IMR-90 (cell line): Measurements from ENCODE around the gene VAV1. TPM values are rescaled to one million over a fixed set of nuclear protein-coding genes. Genes with fewer than 3 reads are reported as not detected.

Experiments
- ATAC-seq: fragments of 200-7000 bp; cut with Tn5 transposase; 2 replicates; pipeline ENCODE4 v1.9.1; 2020; ENCODE audit warnings: low read depth, mild to moderate bottlenecking, moderate library complexity
- BruUV-seq: library from RNA; stranded (reverse); fragments of 400-500 nt; replicated peaks from 2 replicates; lab custom pipeline; 2021; lab: Mats Ljungman, UMichigan
- CTCF ChIA-PET: fragments of 300-600 bp; formaldehyde crosslinking; extraction: SDS; loops from one replicate; lab custom pipeline; 2021; ENCODE audit warnings: antibody characterized with exemption; lab: Yijun Ruan, JAX
- POLR2A ChIA-PET: fragments of 300-600 bp; sonication (Branson Sonifier 250); formaldehyde crosslinking; loops from one replicate; lab custom pipeline; 2022; ENCODE audit warnings: antibody characterized with exemption; ENCODE audit not compliant: unreplicated experiment; lab: Charles Lee
- DNase-seq: peaks from one replicate; pipeline ENCODE4 v3.0.0; 2013
- H2AFZ ChIP-seq: replicated peaks from 2 replicates; pipeline ENCODE3; 2013; ENCODE audit warnings: low read length, mild to moderate bottlenecking; ENCODE audit not compliant: poor library complexity
- H2AK5ac ChIP-seq: 2 replicates; pipeline ENCODE4 v1.6.1; 2013; ENCODE audit warnings: low read depth, low read length, inconsistent platforms
- H2AK9ac ChIP-seq: replicated peaks from 2 replicates; pipeline ENCODE3; 2013; ENCODE audit warnings: mild to moderate bottlenecking, low read depth, low read length, moderate library complexity; ENCODE audit not compliant: poor library complexity
- H2BK120ac ChIP-seq: 2 replicates; pipeline ENCODE4 v1.6.1; 2013; ENCODE audit warnings: low read depth, low read length, inconsistent platforms
- H2BK15ac ChIP-seq: 3 replicates; pipeline ENCODE4 v1.6.1; 2013; ENCODE audit warnings: low read depth, low read length, inconsistent platforms
- H2BK20ac ChIP-seq: 2 replicates; pipeline ENCODE4 v1.6.1; 2013; ENCODE audit warnings: low read depth, mild to moderate bottlenecking, inconsistent platforms, low read length, moderate library complexity
- H2BK5ac ChIP-seq: 2 replicates; pipeline ENCODE4 v1.6.1; 2013; ENCODE audit warnings: mild to moderate bottlenecking, low read depth, low read length, inconsistent platforms; ENCODE audit not compliant: poor library complexity, severe bottlenecking
- H3K14ac ChIP-seq: replicated peaks from 2 replicates; pipeline ENCODE4 v1.6.1; 2013; ENCODE audit warnings: low read depth, low read length, inconsistent platforms
- H3K18ac ChIP-seq: 2 replicates; pipeline ENCODE4 v1.6.1; 2013; ENCODE audit warnings: low read depth, low read length, control low read depth
- H3K23ac ChIP-seq: 2 replicates; pipeline ENCODE4 v1.6.1; 2013; ENCODE audit warnings: low read depth, low read length, inconsistent platforms
- H3K27ac ChIP-seq: 2 replicates; pipeline ENCODE4 v1.5.1; 2013; ENCODE audit warnings: mild to moderate bottlenecking, control low read depth, low read length; ENCODE audit not compliant: insufficient read depth
- H3K27me3 ChIP-seq: 2 replicates; pipeline ENCODE4 v1.6.1; 2013; ENCODE audit warnings: low read length; ENCODE audit not compliant: control insufficient read depth, insufficient read depth
- H3K36me3 ChIP-seq: 2 replicates; pipeline ENCODE4 v1.6.1; 2013; ENCODE audit warnings: low read length, mixed read lengths; ENCODE audit not compliant: control insufficient read depth, insufficient read depth
- H3K4ac ChIP-seq: 2 replicates; pipeline ENCODE4 v1.6.1; 2013; ENCODE audit warnings: low read depth, low read length, inconsistent platforms
- H3K4me1 ChIP-seq: 2 replicates; pipeline ENCODE4 v1.6.1; 2013; ENCODE audit warnings: low read length, mixed read lengths; ENCODE audit not compliant: control insufficient read depth, insufficient read depth
- H3K4me2 ChIP-seq: 2 replicates; pipeline ENCODE4 v1.6.1; 2013; ENCODE audit warnings: low read depth, mild to moderate bottlenecking, control low read depth, low read length, moderate library complexity
- H3K4me3 ChIP-seq: 2 replicates; pipeline ENCODE4 v1.5.1; 2013; ENCODE audit warnings: low read depth, mild to moderate bottlenecking, control low read depth, low read length, moderate library complexity; ENCODE audit not compliant: insufficient read depth
- H3K56ac ChIP-seq: 2 replicates; pipeline ENCODE4 v1.6.1; 2013; ENCODE audit warnings: low read length, inconsistent platforms; ENCODE audit not compliant: insufficient read depth; ENCODE audit errors: extremely low read depth
- H3K79me1 ChIP-seq, 2 experiments: 2 replicates each; pipeline ENCODE4 v1.6.1; 2013; ENCODE audit warnings: low read length in 2 of 2, inconsistent platforms in 1 of 2, low read depth in 1 of 2
- H3K9ac ChIP-seq: 2 replicates; pipeline ENCODE4 v1.6.1; 2013; ENCODE audit warnings: low read depth, low read length, control low read depth
- H3K9me1 ChIP-seq: 2 replicates; pipeline ENCODE4 v1.6.1; 2013; ENCODE audit warnings: low read length, inconsistent platforms; ENCODE audit not compliant: insufficient read depth
- H3K9me3 ChIP-seq: 2 replicates; pipeline ENCODE4 v1.6.1; 2013; ENCODE audit warnings: low read length; ENCODE audit not compliant: control insufficient read depth, insufficient read depth
- H4K20me1 ChIP-seq: 2 replicates; pipeline ENCODE4 v1.6.1; 2013; ENCODE audit warnings: low read length, inconsistent platforms; ENCODE audit not compliant: insufficient read depth
- H4K5ac ChIP-seq: 2 replicates; pipeline ENCODE4 v1.6.1; 2013; ENCODE audit warnings: mild to moderate bottlenecking, low read depth, low read length, control low read depth
- H4K8ac ChIP-seq, 2 experiments: 2 replicates each; pipeline ENCODE4 v1.6.1; 2013; ENCODE audit warnings: low read depth in 2 of 2, low read length in 2 of 2, control low read depth in 1 of 2, inconsistent platforms in 1 of 2
- H4K91ac ChIP-seq: 2 replicates; pipeline ENCODE4 v1.6.1; 2013; ENCODE audit warnings: low read depth, low read length, inconsistent platforms; ENCODE audit not compliant: insufficient read depth
- BHLHE40 ChIP-seq: fragments of 150-350 bp; IDR thresholded peaks from 2 replicates; pipeline ENCODE4 v1.6.1; 2016; ENCODE audit warnings: mild to moderate bottlenecking, low read depth, low read length
- CHD1 ChIP-seq: IDR thresholded peaks from 2 replicates; pipeline ENCODE4 v1.6.1; 2012; ENCODE audit warnings: low read depth, low read length, improper control_type of control experiment
- FOS ChIP-seq: fragments of 150-350 bp; IDR thresholded peaks from 2 replicates; pipeline ENCODE4 v1.6.1; 2016; ENCODE audit warnings: low read depth, low read length
- MAFK ChIP-seq: IDR thresholded peaks from 2 replicates; pipeline ENCODE4 v1.6.1; 2012; ENCODE audit warnings: low read depth, low read length, improper control_type of control experiment
- MAZ ChIP-seq: IDR thresholded peaks from 2 replicates; pipeline ENCODE4 v1.6.1; 2012; ENCODE audit warnings: low read depth, mild to moderate bottlenecking, low read length, improper control_type of control experiment, moderate library complexity, borderline replicate concordance
- MXI1 ChIP-seq: IDR thresholded peaks from 2 replicates; pipeline ENCODE4 v1.6.1; 2012; ENCODE audit warnings: low read depth, mild to moderate bottlenecking, low read length, moderate library complexity, borderline replicate concordance
- NFE2L2 ChIP-seq: fragments of 150-350 bp; IDR thresholded peaks from 2 replicates; pipeline ENCODE4 v1.6.1; 2016; ENCODE audit warnings: low read depth, mild to moderate bottlenecking, low read length
- POLR2A ChIP-seq: IDR thresholded peaks from 2 replicates; pipeline ENCODE4 v1.6.1; 2012; ENCODE audit warnings: mild to moderate bottlenecking, low read depth, low read length
- RAD21 ChIP-seq: IDR thresholded peaks from 2 replicates; pipeline ENCODE4 v1.6.1; 2012; ENCODE audit warnings: low read length, improper control_type of control experiment
- RCOR1 ChIP-seq: IDR thresholded peaks from 2 replicates; pipeline ENCODE4 v1.6.1; 2012; ENCODE audit warnings: mild to moderate bottlenecking, low read length, improper control_type of control experiment; ENCODE audit not compliant: insufficient replicate concordance
- RFX5 ChIP-seq: IDR thresholded peaks from 2 replicates; pipeline ENCODE4 v1.8.0; 2012; ENCODE audit warnings: low read depth, mild to moderate bottlenecking, low read length, moderate library complexity
- SMC3 ChIP-seq: fragments of 150-350 bp; IDR thresholded peaks from 2 replicates; pipeline ENCODE4 v1.6.1; 2016; ENCODE audit warnings: low read depth, mild to moderate bottlenecking, antibody characterized with exemption, low read length, moderate library complexity
- WGBS, 2 experiments: methylation state at CpG; one replicate each; pipeline versions ENCODE4 v1.1.5 to v1.1.7; 2013; ENCODE audit warnings: missing lambda C conversion rate in 2 of 2; ENCODE audit not compliant: insufficient read length in 1 of 2; ENCODE audit errors: extremely low coverage in 2 of 2; 5-methylcytosine and 5-hydroxymethylcytosine counted together
- dilution Hi-C: fragments of 300-500 bp; cut with HindIII; formaldehyde crosslinking; loops from one replicate; pipeline ENCODE4 v1.14.3; 2018; ENCODE audit warnings: low sequenced_read_pairs; ENCODE audit not compliant: unreplicated experiment
- in situ Hi-C: fragments of 300-500 bp; cut with MboI; formaldehyde crosslinking; loops from 3 replicates; pipeline ENCODE4 v1.14.3; 2019; ENCODE audit warnings: low sequenced_read_pairs, inconsistent platforms, mixed read lengths
- intact Hi-C: fragments of 100-400 bp; cut with micrococcal nuclease; formaldehyde crosslinking; loops from 2 replicates; pipeline ENCODE4 v1.10.0; 2022
- polyA plus RNA-seq, 3 experiments: library from polyadenylated mRNA; depleted of rRNA; stranded (reverse); fragments of >200 nt; gene quantifications; 2 replicates each; pipeline ENCODE4 v1.2.3, GENCODE V29; 2012; ENCODE audit warnings: low replicate concordance in 1 of 3
- total RNA-seq: library from RNA; depleted of rRNA; stranded (reverse); fragments of >200 nt; gene quantifications from 2 replicates; pipeline ENCODE4 v1.2.3, GENCODE V29; 2012
- TF ChIP-seq, protein P1 (sequence below): fragments of 150-350 bp; IDR thresholded peaks from 2 replicates; pipeline ENCODE4 v1.6.1; 2017; ENCODE audit warnings: mild to moderate bottlenecking, antibody characterized with exemption, low read length, low read depth
- TF ChIP-seq, protein P2 (sequence below): fragments of 150-350 bp; IDR thresholded peaks from 2 replicates; pipeline ENCODE4 v1.6.1; 2016; ENCODE audit warnings: low read depth, mild to moderate bottlenecking, low read length, moderate library complexity, borderline replicate concordance
- TF ChIP-seq, protein P3 (sequence below): conservative IDR thresholded peaks from 2 replicates; pipeline ENCODE4 v1.5.1; 2012; ENCODE audit warnings: mild to moderate bottlenecking, low read depth, low read length, improper control_type of control experiment

The VAV1 gene
- total and polyA plus RNA-seq, 2 of the 4 experiments (the other 2 are of a cell fraction) = not detected

DNA sequence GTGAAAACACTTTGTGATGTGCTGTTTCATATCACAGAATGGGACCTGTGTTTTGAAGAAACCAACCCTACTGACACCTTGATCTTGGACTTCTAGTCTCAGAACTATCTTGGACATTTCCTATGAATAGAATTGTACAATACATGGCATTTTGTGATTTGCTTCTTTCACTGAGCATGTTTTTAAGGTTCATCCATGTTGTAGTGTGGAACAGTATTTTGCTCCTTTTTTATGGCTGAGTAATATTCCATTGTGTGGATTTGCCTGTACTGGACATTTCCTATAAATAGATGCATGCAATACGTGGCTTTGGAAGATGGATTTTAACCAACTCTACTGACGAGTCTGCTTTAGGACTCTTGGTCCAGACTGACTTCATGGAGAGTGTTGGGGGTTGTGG, 46.8 kb downstream of the VAV1 start:
- H3K79me1 ChIP-seq = no peaks in the 10 kb centered on the region
- CTCF ChIA-PET = no interaction called here
- H3K27ac ChIP-seq = no peak overlapping the region
- H2AFZ ChIP-seq = no peak overlapping the region
- H2AK5ac ChIP-seq = no peak overlapping the region
- no TSS peak for BruUV-seq
- H3K18ac ChIP-seq = no peak overlapping the region
- H2BK5ac ChIP-seq = no peak overlapping the region
- H3K9ac ChIP-seq = no peak overlapping the region
- intact Hi-C loops = no loop called here
- peaks cover 21% of the 10 kb centered on the region for H3K9me3 ChIP-seq
- in situ Hi-C loops = no loop called here
- H3K36me3 ChIP-seq = no peaks in the 10 kb centered on the region
- POLR2A ChIA-PET = no interaction called here
- H4K8ac ChIP-seq = no peak overlapping the region
- no peak for ATAC-seq
- no peak overlapping the region for H3K23ac ChIP-seq
- no peak overlapping the region for H2BK120ac ChIP-seq
- H3K4me1 ChIP-seq = no peaks in the 10 kb centered on the region
- no peak overlapping the region for H3K4me3 ChIP-seq
- H3K56ac ChIP-seq = no peak overlapping the region
- no peak overlapping the region for H3K14ac ChIP-seq
- H4K91ac ChIP-seq = no peak overlapping the region
- no CpG with 5 or more reads among the region's 2 CpGs for WGBS, 2 experiments
- no peaks in the 10 kb centered on the region for H4K20me1 ChIP-seq
- H2AK9ac ChIP-seq = no peak overlapping the region
- H3K9me1 ChIP-seq = no peaks in the 10 kb centered on the region
- H3K4ac ChIP-seq = no peak overlapping the region
- no peaks in the 10 kb centered on the region for H3K27me3 ChIP-seq
- DNase-seq = no peak
- H3K4me2 ChIP-seq = no peak overlapping the region
- no peak overlapping the region for H2BK20ac ChIP-seq
- H2BK15ac ChIP-seq = no peak overlapping the region
- TF ChIP-seq RFX5 (no peak), FOS (no peak), POLR2A (no peak), CHD1 (no peak), MAZ (no peak), BHLHE40 (no peak), RCOR1 (no peak), MXI1 (no peak), MAFK (no peak), RAD21 (no peak), NFE2L2 (no peak), SMC3 (no peak)
- TF ChIP-seq, protein P1, sequence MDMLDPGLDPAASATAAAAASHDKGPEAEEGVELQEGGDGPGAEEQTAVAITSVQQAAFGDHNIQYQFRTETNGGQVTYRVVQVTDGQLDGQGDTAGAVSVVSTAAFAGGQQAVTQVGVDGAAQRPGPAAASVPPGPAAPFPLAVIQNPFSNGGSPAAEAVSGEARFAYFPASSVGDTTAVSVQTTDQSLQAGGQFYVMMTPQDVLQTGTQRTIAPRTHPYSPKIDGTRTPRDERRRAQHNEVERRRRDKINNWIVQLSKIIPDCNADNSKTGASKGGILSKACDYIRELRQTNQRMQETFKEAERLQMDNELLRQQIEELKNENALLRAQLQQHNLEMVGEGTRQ = no peak
- TF ChIP-seq, protein P2, sequence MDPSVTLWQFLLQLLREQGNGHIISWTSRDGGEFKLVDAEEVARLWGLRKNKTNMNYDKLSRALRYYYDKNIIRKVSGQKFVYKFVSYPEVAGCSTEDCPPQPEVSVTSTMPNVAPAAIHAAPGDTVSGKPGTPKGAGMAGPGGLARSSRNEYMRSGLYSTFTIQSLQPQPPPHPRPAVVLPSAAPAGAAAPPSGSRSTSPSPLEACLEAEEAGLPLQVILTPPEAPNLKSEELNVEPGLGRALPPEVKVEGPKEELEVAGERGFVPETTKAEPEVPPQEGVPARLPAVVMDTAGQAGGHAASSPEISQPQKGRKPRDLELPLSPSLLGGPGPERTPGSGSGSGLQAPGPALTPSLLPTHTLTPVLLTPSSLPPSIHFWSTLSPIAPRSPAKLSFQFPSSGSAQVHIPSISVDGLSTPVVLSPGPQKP = no peak
- TF ChIP-seq, protein P3, sequence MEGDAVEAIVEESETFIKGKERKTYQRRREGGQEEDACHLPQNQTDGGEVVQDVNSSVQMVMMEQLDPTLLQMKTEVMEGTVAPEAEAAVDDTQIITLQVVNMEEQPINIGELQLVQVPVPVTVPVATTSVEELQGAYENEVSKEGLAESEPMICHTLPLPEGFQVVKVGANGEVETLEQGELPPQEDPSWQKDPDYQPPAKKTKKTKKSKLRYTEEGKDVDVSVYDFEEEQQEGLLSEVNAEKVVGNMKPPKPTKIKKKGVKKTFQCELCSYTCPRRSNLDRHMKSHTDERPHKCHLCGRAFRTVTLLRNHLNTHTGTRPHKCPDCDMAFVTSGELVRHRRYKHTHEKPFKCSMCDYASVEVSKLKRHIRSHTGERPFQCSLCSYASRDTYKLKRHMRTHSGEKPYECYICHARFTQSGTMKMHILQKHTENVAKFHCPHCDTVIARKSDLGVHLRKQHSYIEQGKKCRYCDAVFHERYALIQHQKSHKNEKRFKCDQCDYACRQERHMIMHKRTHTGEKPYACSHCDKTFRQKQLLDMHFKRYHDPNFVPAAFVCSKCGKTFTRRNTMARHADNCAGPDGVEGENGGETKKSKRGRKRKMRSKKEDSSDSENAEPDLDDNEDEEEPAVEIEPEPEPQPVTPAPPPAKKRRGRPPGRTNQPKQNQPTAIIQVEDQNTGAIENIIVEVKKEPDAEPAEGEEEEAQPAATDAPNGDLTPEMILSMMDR = no peak
- no peak overlapping the region for H4K5ac ChIP-seq
- dilution Hi-C loops = no loop called here
